Astrocyte (in vitro differentiated cells and primary cell): ENCODE results near the gene FRMD4A.

Source experiments
- EZH2 ChIP-seq: IDR thresholded peaks from 2 replicates; pipeline ENCODE4 v1.6.1; 2012; ENCODE audit warnings: mild to moderate bottlenecking, low read length, inconsistent platforms; ENCODE audit not compliant: insufficient read depth
- TF ChIP-seq, protein P1 (sequence below): IDR thresholded peaks from 2 replicates; pipeline ENCODE4 v1.5.1; 2011; ENCODE audit warnings: low read depth, mild to moderate bottlenecking, inconsistent platforms, low read length, moderate library complexity; ENCODE audit not compliant: insufficient read depth

DNA sequence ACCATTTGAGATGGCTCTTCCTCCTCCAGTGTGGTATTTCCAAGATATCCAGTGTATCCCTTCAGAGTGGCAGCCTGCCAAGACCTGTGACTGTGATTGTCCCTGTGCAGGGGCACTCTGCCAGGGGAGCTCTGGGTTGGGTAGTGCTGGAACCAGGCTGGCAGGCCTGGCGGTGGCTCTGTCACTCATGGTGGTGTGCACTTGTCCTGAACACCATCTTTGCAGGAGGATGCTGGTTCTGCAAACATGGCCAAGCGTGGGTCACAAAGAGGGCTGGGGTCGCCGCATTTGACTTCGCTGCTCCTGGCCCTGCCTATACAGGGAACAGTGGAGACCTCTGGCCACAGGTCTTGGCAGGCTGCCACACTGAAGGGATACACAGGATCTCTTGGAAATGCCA lies 538.7 kb downstream of the FRMD4A start:
- TF ChIP-seq, protein P1, sequence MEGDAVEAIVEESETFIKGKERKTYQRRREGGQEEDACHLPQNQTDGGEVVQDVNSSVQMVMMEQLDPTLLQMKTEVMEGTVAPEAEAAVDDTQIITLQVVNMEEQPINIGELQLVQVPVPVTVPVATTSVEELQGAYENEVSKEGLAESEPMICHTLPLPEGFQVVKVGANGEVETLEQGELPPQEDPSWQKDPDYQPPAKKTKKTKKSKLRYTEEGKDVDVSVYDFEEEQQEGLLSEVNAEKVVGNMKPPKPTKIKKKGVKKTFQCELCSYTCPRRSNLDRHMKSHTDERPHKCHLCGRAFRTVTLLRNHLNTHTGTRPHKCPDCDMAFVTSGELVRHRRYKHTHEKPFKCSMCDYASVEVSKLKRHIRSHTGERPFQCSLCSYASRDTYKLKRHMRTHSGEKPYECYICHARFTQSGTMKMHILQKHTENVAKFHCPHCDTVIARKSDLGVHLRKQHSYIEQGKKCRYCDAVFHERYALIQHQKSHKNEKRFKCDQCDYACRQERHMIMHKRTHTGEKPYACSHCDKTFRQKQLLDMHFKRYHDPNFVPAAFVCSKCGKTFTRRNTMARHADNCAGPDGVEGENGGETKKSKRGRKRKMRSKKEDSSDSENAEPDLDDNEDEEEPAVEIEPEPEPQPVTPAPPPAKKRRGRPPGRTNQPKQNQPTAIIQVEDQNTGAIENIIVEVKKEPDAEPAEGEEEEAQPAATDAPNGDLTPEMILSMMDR = no peak
- no peak for TF ChIP-seq EZH2
